Measurements from ENCODE around the gene SLC16A6. TPM values are rescaled to one million over a fixed set of nuclear protein-coding genes. Genes with fewer than 3 reads are reported as not detected.
"Not testable (repeated sequence)": the region's sequence is repeated elsewhere in the genome, so short reads cannot be mapped to it uniquely, and the experiment has no call there.

Gene SLC16A6
- total RNA-seq (2014; rRNA removed; shearing (Covaris generic)) = 1.3 TPM in 1 of 2 replicates, not detected in the other

GRCh38 chr17:68290955-68291835, at the start of gene SLC16A6, which contains the start of gene ARSG:
SLC16A6 (minus strand) TSS chr17:68291127; CDS start chr17:68278320, 12,807 bp downstream.
ARSG (plus strand) TSS chr17:68291495; CDS start chr17:68307494, 15,999 bp downstream.
- peak; percentile 68 for DNase-seq (ENCODE audit: low spot score)

GRCh38 chr17:68334393-68334792, 43.5 kb upstream of the SLC16A6 start:
- no peak for DNase-seq (ENCODE audit: low spot score)

- DNase-seq (ENCODE audit: low spot score) = not testable (repeated sequence)
These were observed 41.0 kb upstream of the SLC16A6 start for GRCh38 chr17:68331932-68332331.

- DNase-seq (ENCODE audit: low spot score) = no peak
These were observed 38.4 kb upstream of the SLC16A6 start for GRCh38 chr17:68329331-68329730.

GRCh38 chr17:68328676-68329075, 37.7 kb upstream of the SLC16A6 start:
- DNase-seq (ENCODE audit: low spot score) = peak; percentile 7

GRCh38 chr17:68327823-68328557, 37.1 kb upstream of the SLC16A6 start:
- DNase-seq (ENCODE audit: low spot score) = no peak

- no peak for DNase-seq (ENCODE audit: low spot score)
These were observed 35.8 kb upstream of the SLC16A6 start for GRCh38 chr17:68326681-68327080.

GRCh38 chr17:68325961-68326360, 35.0 kb upstream of the SLC16A6 start:
- no peak for DNase-seq (ENCODE audit: low spot score)

GRCh38 chr17:68324654-68325336, 33.9 kb upstream of the SLC16A6 start:
- no peak for DNase-seq (ENCODE audit: low spot score)

- DNase-seq (ENCODE audit: low spot score) = no peak
These were observed 33.2 kb upstream of the SLC16A6 start for GRCh38 chr17:68324114-68324513.

- no peak for DNase-seq (ENCODE audit: low spot score)
These were observed 31.7 kb upstream of the SLC16A6 start for GRCh38 chr17:68322630-68323029.

GRCh38 chr17:68321556-68321954, 30.6 kb upstream of the SLC16A6 start:
- DNase-seq (ENCODE audit: low spot score) = no peak

GRCh38 chr17:68320943-68321555, 30.1 kb upstream of the SLC16A6 start:
- DNase-seq (ENCODE audit: low spot score) = no peak

GRCh38 chr17:68320311-68320865, 29.5 kb upstream of the SLC16A6 start:
- no peak for DNase-seq (ENCODE audit: low spot score)

- DNase-seq (ENCODE audit: low spot score) = no peak
These were observed 28.7 kb upstream of the SLC16A6 start for GRCh38 chr17:68319410-68320162.

GRCh38 chr17:68318103-68318991, 27.4 kb upstream of the SLC16A6 start:
- no peak for DNase-seq (ENCODE audit: low spot score)

- DNase-seq (ENCODE audit: low spot score) = no peak
These were observed 26.5 kb upstream of the SLC16A6 start for GRCh38 chr17:68317458-68317857.

- no peak for DNase-seq (ENCODE audit: low spot score)
These were observed 25.0 kb upstream of the SLC16A6 start for GRCh38 chr17:68315930-68316329.

GRCh38 chr17:68314916-68315535, 24.1 kb upstream of the SLC16A6 start:
- DNase-seq (ENCODE audit: low spot score) = no peak

Measured in HT-29 (cell line).